GM23338 (cell line): ENCODE measurements around the gene LPP. TPM values are rescaled to one million over a fixed set of nuclear protein-coding genes. Genes with fewer than 3 reads are reported as not detected.

Experiments
- ATAC-seq: fragments of 200-7000 bp; cut with Tn5 transposase; 3 replicates; pipeline ENCODE4 v1.9.1; 2020
- DNase-seq: peaks from one replicate; pipeline ENCODE4 v3.0.0-alpha.2; 2015; ENCODE audit warnings: low spot score
- H2AFZ ChIP-seq: fragments of 200-600 bp; sonication (generic); 2 replicates; pipeline ENCODE4 v1.8.0; 2016; ENCODE audit warnings: antibody characterized with exemption, mild to moderate bottlenecking, moderate library complexity
- H3F3A ChIP-seq: fragments of 200-600 bp; sonication (generic); replicated peaks from 2 replicates; pipeline ENCODE4 v1.8.0; 2017; ENCODE audit warnings: antibody characterized with exemption, mixed run types, low read depth
- H3K27ac ChIP-seq: fragments of 200-600 bp; sonication (generic); 2 replicates; pipeline ENCODE4 v1.6.1; 2016; ENCODE audit warnings: low read depth
- H3K27me3 ChIP-seq: fragments of 200-600 bp; sonication (generic); 2 replicates; pipeline ENCODE4 v1.8.0; 2016; ENCODE audit warnings: mild to moderate bottlenecking, mixed run types, moderate library complexity; ENCODE audit not compliant: insufficient read depth
- H3K36me3 ChIP-seq: fragments of 200-600 bp; sonication (generic); 2 replicates; pipeline ENCODE4 v1.8.0; 2016; ENCODE audit warnings: mild to moderate bottlenecking; ENCODE audit not compliant: insufficient read depth
- H3K4me1 ChIP-seq: fragments of 200-600 bp; sonication (generic); 2 replicates; pipeline ENCODE4 v1.8.0; 2016; ENCODE audit warnings: mild to moderate bottlenecking, moderate library complexity; ENCODE audit not compliant: insufficient read depth
- H3K4me2 ChIP-seq: fragments of 200-600 bp; sonication (generic); 2 replicates; pipeline ENCODE4 v1.7.1; 2017; ENCODE audit warnings: mixed run types
- H3K4me3 ChIP-seq: fragments of 200-600 bp; sonication (generic); 2 replicates; pipeline ENCODE4 v1.6.1; 2016; ENCODE audit warnings: mixed run types
- H3K79me2 ChIP-seq: fragments of 200-600 bp; sonication (generic); replicated peaks from 2 replicates; pipeline ENCODE4 v1.8.0; 2017; ENCODE audit warnings: mild to moderate bottlenecking; ENCODE audit not compliant: insufficient read depth
- H3K9me2 ChIP-seq: fragments of 200-600 bp; sonication (generic); 2 replicates; pipeline ENCODE4 v1.8.0; 2017; ENCODE audit not compliant: insufficient read depth
- H4K20me1 ChIP-seq: fragments of 200-600 bp; sonication (generic); replicated peaks from 2 replicates; pipeline ENCODE4 v1.8.0; 2017; ENCODE audit warnings: mild to moderate bottlenecking; ENCODE audit not compliant: insufficient read depth
- H3K27ac Mint-ChIP-seq: 2 replicates; pipeline ENCODE4 v1.8.0; 2020; ENCODE audit warnings: inconsistent platforms, mild to moderate bottlenecking, moderate library complexity, mixed read lengths
- H3K27me3 Mint-ChIP-seq: 3 replicates; pipeline ENCODE4 v1.8.0; 2022; ENCODE audit warnings: low read depth, mild to moderate bottlenecking, moderate library complexity, mixed read lengths, inconsistent platforms; ENCODE audit not compliant: insufficient read depth, poor library complexity
- H3K36me3 Mint-ChIP-seq: 3 replicates; pipeline ENCODE4 v1.8.0; 2021; ENCODE audit warnings: low read depth, mild to moderate bottlenecking, inconsistent platforms, moderate library complexity, mixed read lengths
- H3K4me1 Mint-ChIP-seq: 3 replicates; pipeline ENCODE4 v1.8.0; 2020; ENCODE audit warnings: mild to moderate bottlenecking, inconsistent platforms, mixed read lengths
- H3K4me3 Mint-ChIP-seq: 3 replicates; pipeline ENCODE4 v1.8.0; 2021; ENCODE audit warnings: moderate library complexity, mild to moderate bottlenecking, inconsistent platforms, mixed read lengths
- H3K9me3 Mint-ChIP-seq: 3 replicates; pipeline ENCODE4 v1.8.0; 2020; ENCODE audit warnings: moderate library complexity, mild to moderate bottlenecking, inconsistent platforms, mixed read lengths
- CREB1 ChIP-seq: fragments of 250-450 bp; sonication (Bioruptor Pico); IDR thresholded peaks from 2 replicates; pipeline ENCODE4 v1.5.0; 2020; ENCODE audit warnings: low read depth, mild to moderate bottlenecking, moderate library complexity
- CTCF ChIP-seq, 2 experiments: fragments of 200-600 bp in 1 of 2; sonication (generic) in 1 of 2; conservative IDR thresholded peaks; 2 replicates each; pipeline versions ENCODE4 v1.5.1 to v1.6.1; 2016 to 2017; ENCODE audit warnings: antibody characterized with exemption in 2 of 2, low read depth in 2 of 2, mild to moderate bottlenecking in 2 of 2, moderate library complexity in 1 of 2
- ETS1 ChIP-seq: IDR thresholded peaks from 2 replicates; pipeline ENCODE4 v1.6.1; 2016; ENCODE audit warnings: antibody characterized with exemption
- EZH2 ChIP-seq: fragments of 200-600 bp; sonication (generic); IDR thresholded peaks from one replicate; pipeline ENCODE4 v1.8.0; 2017; ENCODE audit warnings: antibody characterized with exemption, mild to moderate bottlenecking, low read depth; ENCODE audit not compliant: unreplicated experiment
- EZH2phosphoT487 ChIP-seq: fragments of 200-600 bp; sonication (generic); IDR thresholded peaks from one replicate; pipeline ENCODE4 v1.8.1; 2018; ENCODE audit warnings: antibody characterized with exemption; ENCODE audit not compliant: unreplicated experiment
- JUNB ChIP-seq: IDR thresholded peaks from one replicate; pipeline ENCODE4 v1.6.1; 2016; ENCODE audit warnings: antibody characterized with exemption; ENCODE audit not compliant: unreplicated experiment
- NANOG ChIP-seq: IDR thresholded peaks from 2 replicates; pipeline ENCODE4 v1.6.1; 2016; ENCODE audit warnings: antibody characterized with exemption, borderline replicate concordance
- POLR2AphosphoS5 ChIP-seq: IDR thresholded peaks from 2 replicates; pipeline ENCODE4 v1.6.1; 2016; ENCODE audit warnings: antibody characterized with exemption, low read depth
- REST ChIP-seq: IDR thresholded peaks from one replicate; pipeline ENCODE4 v1.6.1; 2018; ENCODE audit warnings: antibody characterized with exemption; ENCODE audit not compliant: unreplicated experiment
- STAT1 ChIP-seq: IDR thresholded peaks from one replicate; pipeline ENCODE4 v1.6.1; 2016; ENCODE audit warnings: antibody characterized with exemption; ENCODE audit not compliant: unreplicated experiment
- ZNF114 ChIP-seq: fragments of 250-450 bp; sonication (Bioruptor Pico); IDR thresholded peaks from 2 replicates; pipeline ENCODE4 v1.5.0; 2020; ENCODE audit warnings: mild to moderate bottlenecking, moderate library complexity
- ZNF331 ChIP-seq: fragments of 250-450 bp; sonication (Bioruptor Pico); IDR thresholded peaks from 2 replicates; pipeline ENCODE4 v1.5.0; 2020; ENCODE audit warnings: low read depth, mild to moderate bottlenecking, moderate library complexity
- polyA plus RNA-seq: library from polyadenylated mRNA; unstranded; fragments of >200 nt; fragmentation: Nextera tagmentation; extraction: Ambion mirVana; gene quantifications from 2 replicates; pipeline ENCODE4 v1.2.1, GENCODE V29; 2016
- total RNA-seq: library from RNA; depleted of rRNA; stranded (reverse); fragments of >200 nt; shearing (Covaris generic); gene quantifications from 2 replicates; pipeline ENCODE4 v1.2.3, GENCODE V29; 2014

LPP gene
- total and polyA plus RNA-seq, 2 experiments from 2014 or later, result 23.0 to 35.2 TPM

GRCh38 chr3:188641076-188641475 is 487.1 kb downstream of the LPP start (continued):
- no peak for TF ChIP-seq CTCF (conservative IDR thresholded peaks at IDR 0.05; ENCODE audit: low read depth in 2 of 2)
- no peak for TF ChIP-seq STAT1

- Histone ChIP-seq H3K27ac (no peak overlapping the region), H3K9me2 (no peaks in the 10 kb centered on the region), H4K20me1 (no peaks in the 10 kb centered on the region), H3K4me3 (no peak overlapping the region), H3K4me2 (no peak overlapping the region), H2AFZ (no peak overlapping the region), H3K79me2 (no peaks in the 10 kb centered on the region), H3F3A (no peaks in the 10 kb centered on the region), H3K4me1 (no peaks in the 10 kb centered on the region), H3K36me3 (no peaks in the 10 kb centered on the region), H3K27me3 (no peaks in the 10 kb centered on the region)
- Mint-ChIP-seq H3K9me3 (peaks cover 2% of the 10 kb centered on the region; the same call in 2 of the 3 replicates), H3K27ac (no peak overlapping the region), H3K36me3 (0 out of 3 replicates have a peak, but pooled peaks cover 2% of the 10 kb centered on the region), H3K4me3 (no peak overlapping the region), H3K27me3 (no peaks in the 10 kb centered on the region), H3K4me1 (no peaks in the 10 kb centered on the region)
- no peak for ATAC-seq
- no peak for DNase-seq
- no peak for TF ChIP-seq NANOG
- TF ChIP-seq POLR2AphosphoS5, result no peak
- no peak for TF ChIP-seq CREB1
- TF ChIP-seq STAT1, result no peak
- TF ChIP-seq EZH2, result no peak
- no peak for TF ChIP-seq EZH2phosphoT487
- TF ChIP-seq JUNB, result no peak
- no peak for TF ChIP-seq ETS1
- no peak for TF ChIP-seq REST
- no peak for TF ChIP-seq ZNF114 (CRISPR knock-in tag)
- no peak for TF ChIP-seq ZNF331 (CRISPR knock-in tag)
- TF ChIP-seq CTCF (conservative IDR thresholded peaks at IDR 0.05; ENCODE audit: low read depth in 2 of 2), result no peak
These were observed 489.8 kb downstream of the LPP start for GRCh38 chr3:188643736-188644135.
